Measurements from ENCODE around the gene RAVER1. TPM values are rescaled to one million over a fixed set of nuclear protein-coding genes. Genes with fewer than 3 reads are reported as not detected.

RAVER1 gene
- total and polyA plus RNA-seq, 2 of the 13 experiments (the other 11 are each of a cell fraction or from before 2014, with no cell fraction given): 3.6 to 7.9 TPM

DNA sequence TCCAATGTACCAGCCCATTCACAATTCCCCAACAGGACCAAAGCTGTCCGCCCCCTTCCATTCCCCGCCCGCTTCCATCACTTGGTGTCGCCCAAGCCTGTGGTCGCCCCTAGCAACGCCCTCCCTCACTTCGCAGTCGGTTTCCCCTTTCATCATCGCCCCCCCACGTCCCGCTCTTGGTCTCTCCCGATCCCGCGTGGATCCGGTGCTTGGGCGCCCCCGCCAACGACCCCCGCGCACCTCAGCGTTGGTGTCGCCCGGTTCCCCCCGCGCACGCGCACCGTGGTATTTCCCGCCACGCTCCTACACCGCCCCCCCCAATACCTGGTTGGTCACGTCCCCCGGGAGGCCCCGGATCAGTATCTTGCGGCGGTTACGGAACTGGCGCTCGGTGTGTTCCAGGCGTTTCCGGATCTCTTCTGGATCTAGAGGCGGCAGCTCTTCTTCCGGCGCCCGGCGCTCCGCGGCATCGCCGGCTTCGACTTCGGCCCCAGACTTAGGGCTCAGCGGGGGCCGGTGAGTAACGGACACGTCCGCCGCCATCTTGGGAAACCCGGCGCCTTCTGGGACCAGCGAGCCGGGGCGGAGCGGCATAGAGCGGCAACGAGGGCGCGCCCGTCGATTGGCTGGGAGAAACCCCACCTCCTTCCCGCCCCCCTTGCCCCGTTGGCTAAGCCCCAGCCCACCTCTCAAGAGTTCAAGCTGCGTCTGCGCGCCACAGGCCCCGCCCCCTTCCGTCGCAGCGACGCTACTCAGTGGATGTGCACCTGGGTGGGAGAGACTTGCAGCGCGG is at the start of gene RAVER1 (continued):
- TF ChIP-seq, protein P1, sequence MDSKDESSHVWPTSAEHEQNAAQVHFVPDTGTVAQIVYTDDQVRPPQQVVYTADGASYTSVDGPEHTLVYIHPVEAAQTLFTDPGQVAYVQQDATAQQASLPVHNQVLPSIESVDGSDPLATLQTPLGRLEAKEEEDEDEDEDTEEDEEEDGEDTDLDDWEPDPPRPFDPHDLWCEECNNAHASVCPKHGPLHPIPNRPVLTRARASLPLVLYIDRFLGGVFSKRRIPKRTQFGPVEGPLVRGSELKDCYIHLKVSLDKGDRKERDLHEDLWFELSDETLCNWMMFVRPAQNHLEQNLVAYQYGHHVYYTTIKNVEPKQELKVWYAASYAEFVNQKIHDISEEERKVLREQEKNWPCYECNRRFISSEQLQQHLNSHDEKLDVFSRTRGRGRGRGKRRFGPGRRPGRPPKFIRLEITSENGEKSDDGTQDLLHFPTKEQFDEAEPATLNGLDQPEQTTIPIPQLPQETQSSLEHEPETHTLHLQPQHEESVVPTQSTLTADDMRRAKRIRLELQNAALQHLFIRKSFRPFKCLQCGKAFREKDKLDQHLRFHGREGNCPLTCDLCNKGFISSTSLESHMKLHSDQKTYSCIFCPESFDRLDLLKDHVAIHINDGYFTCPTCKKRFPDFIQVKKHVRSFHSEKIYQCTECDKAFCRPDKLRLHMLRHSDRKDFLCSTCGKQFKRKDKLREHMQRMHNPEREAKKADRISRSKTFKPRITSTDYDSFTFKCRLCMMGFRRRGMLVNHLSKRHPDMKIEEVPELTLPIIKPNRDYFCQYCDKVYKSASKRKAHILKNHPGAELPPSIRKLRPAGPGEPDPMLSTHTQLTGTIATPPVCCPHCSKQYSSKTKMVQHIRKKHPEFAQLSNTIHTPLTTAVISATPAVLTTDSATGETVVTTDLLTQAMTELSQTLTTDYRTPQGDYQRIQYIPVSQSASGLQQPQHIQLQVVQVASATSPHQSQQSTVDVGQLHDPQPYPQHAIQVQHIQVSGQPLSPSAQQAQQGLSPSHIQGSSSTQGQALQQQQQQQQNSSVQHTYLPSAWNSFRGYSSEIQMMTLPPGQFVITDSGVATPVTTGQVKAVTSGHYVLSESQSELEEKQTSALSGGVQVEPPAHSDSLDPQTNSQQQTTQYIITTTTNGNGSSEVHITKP (CRISPR knock-in tag; IDR thresholded peaks at IDR 0.05; ENCODE audit: low read depth): peak; percentile 99
- TF ChIP-seq NONO (IDR thresholded peaks at IDR 0.05) (no peak), NONO (CRISPR knock-in tag; conservative IDR thresholded peaks at IDR 0.05) (peak; percentile 49), MAFG (CRISPR knock-in tag; IDR thresholded peaks at IDR 0.05) (no peak), POGZ (CRISPR knock-in tag; IDR thresholded peaks at IDR 0.05) (peak; percentile 82), GABPB1 (CRISPR knock-in tag; IDR thresholded peaks at IDR 0.05) (peak; percentile 85), E2F1 (CRISPR knock-in tag; IDR thresholded peaks at IDR 0.05) (peak; percentile 54; the same call in 1 of the 2 replicates), POLR2G (IDR thresholded peaks at IDR 0.05; ENCODE audit: low read depth, low read length) (peak; percentile 90), EP300 (IDR thresholded peaks at IDR 0.05; ENCODE audit: low read depth in 2 of 2, low read length in 2 of 2) (no peak; a peak in 1 of 4 replicates), EP300 (CRISPR knock-in tag; IDR thresholded peaks at IDR 0.05; ENCODE audit: borderline replicate concordance) (peak; percentile 43; the same call in 1 of the 2 replicates), SP5 (CRISPR knock-in tag; IDR thresholded peaks at IDR 0.05; ENCODE audit: borderline replicate concordance, low read depth) (no peak), CCDC6 (CRISPR knock-in tag; IDR thresholded peaks at IDR 0.05) (no peak), MLXIP (CRISPR knock-in tag; IDR thresholded peaks at IDR 0.05; ENCODE audit: borderline replicate concordance) (no peak), ZNF24 (IDR thresholded peaks at IDR 0.05) (no peak), MEIS2 (CRISPR knock-in tag; IDR thresholded peaks at IDR 0.05) (no peak), ZNF562 (CRISPR knock-in tag; IDR thresholded peaks at IDR 0.05; ENCODE audit: borderline replicate concordance) (no peak), ZNF382 (CRISPR knock-in tag; IDR thresholded peaks at IDR 0.05; ENCODE audit: borderline replicate concordance) (no peak), MIER3 (CRISPR knock-in tag; IDR thresholded peaks at IDR 0.05; ENCODE audit: borderline replicate concordance) (peak; percentile 29; the same call in 1 of the 2 replicates), SMC3 (IDR thresholded peaks at IDR 0.05; ENCODE audit: low read length) (no peak)
- TF ChIP-seq, protein P2, sequence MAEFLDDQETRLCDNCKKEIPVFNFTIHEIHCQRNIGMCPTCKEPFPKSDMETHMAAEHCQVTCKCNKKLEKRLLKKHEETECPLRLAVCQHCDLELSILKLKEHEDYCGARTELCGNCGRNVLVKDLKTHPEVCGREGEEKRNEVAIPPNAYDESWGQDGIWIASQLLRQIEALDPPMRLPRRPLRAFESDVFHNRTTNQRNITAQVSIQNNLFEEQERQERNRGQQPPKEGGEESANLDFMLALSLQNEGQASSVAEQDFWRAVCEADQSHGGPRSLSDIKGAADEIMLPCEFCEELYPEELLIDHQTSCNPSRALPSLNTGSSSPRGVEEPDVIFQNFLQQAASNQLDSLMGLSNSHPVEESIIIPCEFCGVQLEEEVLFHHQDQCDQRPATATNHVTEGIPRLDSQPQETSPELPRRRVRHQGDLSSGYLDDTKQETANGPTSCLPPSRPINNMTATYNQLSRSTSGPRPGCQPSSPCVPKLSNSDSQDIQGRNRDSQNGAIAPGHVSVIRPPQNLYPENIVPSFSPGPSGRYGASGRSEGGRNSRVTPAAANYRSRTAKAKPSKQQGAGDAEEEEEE (CRISPR knock-in tag; IDR thresholded peaks at IDR 0.05; ENCODE audit: borderline replicate concordance): 0 out of 2 replicates have a peak, but pooled peaks have one; percentile 71

All from HepG2 (cell line).